GM12878 (cell line): Measurements from ENCODE around the gene MCHR1. TPM values are rescaled to one million over a fixed set of nuclear protein-coding genes. Genes with fewer than 3 reads are reported as not detected.

Experiments
- ATAC-seq: fragments of 200-7000 bp; cut with Tn5 transposase; 3 replicates; pipeline ENCODE4 v1.9.1; 2020; ENCODE audit warnings: mild to moderate bottlenecking, moderate library complexity
- BruUV-seq: library from RNA; stranded (reverse); fragments of 400-500 nt; replicated peaks from 2 replicates; lab custom pipeline; 2021; lab: Mats Ljungman, UMichigan
- CTCF ChIA-PET: fragments of 300-600 bp; sonication (Branson Sonifier 250); formaldehyde crosslinking; extraction: SDS; loops from one replicate; lab custom pipeline; 2021; ENCODE audit warnings: inconsistent platforms; lab: Yijun Ruan, JAX
- POLR2A ChIA-PET: fragments of 350-600 bp; formaldehyde crosslinking; extraction: SDS; loops from one replicate; lab custom pipeline; 2021; ENCODE audit warnings: inconsistent platforms; lab: Charles Lee
- RAD21 ChIA-PET: fragments of 300-600 bp; sonication (Branson Sonifier 250); formaldehyde crosslinking; loops from one replicate; lab custom pipeline; 2023; ENCODE audit warnings: antibody characterized with exemption; ENCODE audit not compliant: unreplicated experiment; lab: Charles Lee
- SMC1A ChIA-PET: fragments of 300-600 bp; sonication (Branson Sonifier 250); formaldehyde crosslinking; loops from one replicate; lab custom pipeline; 2023; ENCODE audit not compliant: unreplicated experiment, uncharacterized antibody; lab: Charles Lee
- DNase-seq: peaks from one replicate; pipeline ENCODE4 v3.0.0-alpha.2; 2011; ENCODE audit warnings: low read depth, low spot score
- FAIRE-seq: peaks from 3 replicates; lab custom pipeline; 2011; peaks lifted over from hg19 to GRCh38; lab: Jason Lieb, UNC
- H2AFZ ChIP-seq: 2 replicates; pipeline ENCODE4 v1.6.0; 2011; ENCODE audit warnings: low read depth, low read length, control low read depth; ENCODE audit not compliant: control insufficient read depth
- H3K27ac ChIP-seq: 2 replicates; pipeline ENCODE4 v1.5.1; 2011; ENCODE audit warnings: control low read depth; ENCODE audit not compliant: control insufficient read depth, insufficient read depth
- H3K27me3 ChIP-seq, 2 experiments: replicated peaks in 1 of 2; 2 replicates each; pipeline versions ENCODE4 v1.6.0 to v1.6.1; 2011; ENCODE audit warnings: low read length in 1 of 2; ENCODE audit not compliant: control insufficient read depth in 2 of 2, insufficient read depth in 2 of 2
- H3K36me3 ChIP-seq, 2 experiments: 2 replicates each; pipeline ENCODE4 v1.5.1; 2011; ENCODE audit warnings: low read length in 1 of 2; ENCODE audit not compliant: control insufficient read depth in 2 of 2, insufficient read depth in 2 of 2
- H3K4me1 ChIP-seq: 2 replicates; pipeline ENCODE4 v1.6.1; 2011; ENCODE audit warnings: mild to moderate bottlenecking, low read length, moderate library complexity, mixed read lengths; ENCODE audit not compliant: control insufficient read depth, insufficient read depth
- H3K4me2 ChIP-seq: 2 replicates; pipeline ENCODE4 v1.6.0; 2011; ENCODE audit warnings: control low read depth; ENCODE audit not compliant: control insufficient read depth, insufficient read depth
- H3K4me3 ChIP-seq: fragments of 200-600 bp; sonication (generic); 2 replicates; pipeline ENCODE4 v1.5.1; 2016
- H3K79me2 ChIP-seq: 2 replicates; pipeline ENCODE4 v1.6.0; 2011; ENCODE audit warnings: low read length; ENCODE audit not compliant: control insufficient read depth, insufficient read depth
- H3K9ac ChIP-seq: 2 replicates; pipeline ENCODE4 v1.8.0; 2011; ENCODE audit warnings: low read length, control low read depth, mixed read lengths; ENCODE audit not compliant: control insufficient read depth, insufficient read depth
- H3K9me3 ChIP-seq: replicated peaks from 3 replicates; pipeline ENCODE4 v1.5.1; 2011; ENCODE audit warnings: mild to moderate bottlenecking, low read length; ENCODE audit not compliant: control insufficient read depth, insufficient read depth
- H4K20me1 ChIP-seq: 2 replicates; pipeline ENCODE4 v1.6.0; 2011; ENCODE audit not compliant: control insufficient read depth, insufficient read depth
- CHD4 ChIP-seq: fragments of 200-600 bp; sonication (generic); IDR thresholded peaks from 2 replicates; pipeline ENCODE4 v1.6.1; 2016; ENCODE audit warnings: mild to moderate bottlenecking
- EED ChIP-seq: sonication (generic); IDR thresholded peaks from 2 replicates; pipeline ENCODE4 v1.6.1; 2016; ENCODE audit warnings: antibody characterized with exemption, low read depth
- FOS ChIP-seq: IDR thresholded peaks from 3 replicates; pipeline ENCODE4 v1.6.1; 2011; ENCODE audit warnings: borderline replicate concordance; ENCODE audit not compliant: insufficient read length; ENCODE audit errors: extremely low read depth
- HDGF ChIP-seq: fragments of 450-650 bp; IDR thresholded peaks from 2 replicates; pipeline ENCODE4 v1.6.1; 2016; ENCODE audit warnings: antibody characterized with exemption
- POLR2AphosphoS5 ChIP-seq: IDR thresholded peaks from 2 replicates; pipeline ENCODE4 v1.6.1; 2011; ENCODE audit warnings: mild to moderate bottlenecking, low read length, inconsistent platforms
- RAD21 ChIP-seq: IDR thresholded peaks from 2 replicates; pipeline ENCODE4 v1.6.1; 2011; ENCODE audit warnings: mild to moderate bottlenecking, low read depth, low read length, moderate library complexity; ENCODE audit not compliant: insufficient read depth
- RELA ChIP-seq: fragments of 450-650 bp; IDR thresholded peaks from 2 replicates; pipeline ENCODE4 v1.8.0; 2014; ENCODE audit warnings: borderline replicate concordance; ENCODE audit not compliant: partially characterized antibody
- TAF1 ChIP-seq: IDR thresholded peaks from 2 replicates; pipeline ENCODE4 v1.6.1; 2011; ENCODE audit warnings: mild to moderate bottlenecking, low read depth, low read length, borderline replicate concordance
- TBL1XR1 ChIP-seq: IDR thresholded peaks from 2 replicates; pipeline ENCODE4 v1.6.1; 2012; ENCODE audit warnings: low read depth, low read length, improper control_type of control experiment
- ZNF24 ChIP-seq: fragments of 450-650 bp; IDR thresholded peaks from 2 replicates; pipeline ENCODE4 v1.6.1; 2017; ENCODE audit warnings: antibody characterized with exemption, mild to moderate bottlenecking
- WGBS: methylation state at CpG from one replicate; pipeline ENCODE4 v1.1.6; 2016; ENCODE audit warnings: low lambda C conversion rate; ENCODE audit not compliant: insufficient replicate concordance, insufficient coverage; ENCODE audit errors: missing lambda C conversion rate; 5-methylcytosine and 5-hydroxymethylcytosine counted together
- in situ Hi-C: fragments of 300-500 bp; cut with MboI; formaldehyde crosslinking; loops from 9 replicates; pipeline ENCODE4 v1.14.3; 2018; ENCODE audit warnings: mixed read lengths
- intact Hi-C: fragments of 100-400 bp; cut with micrococcal nuclease; formaldehyde crosslinking; loops from one replicate; pipeline ENCODE4 v1.14.2; 2022; ENCODE audit not compliant: unreplicated experiment
- polyA plus RNA-seq, 11 experiments: library from polyadenylated mRNA; depleted of rRNA in 4 of 11; unstranded in 6 of 11; stranded (reverse) in 5 of 11; fragments of >200 nt; fragmentation: Nextera tagmentation in 4 of 11; fragmentation: Illumina TruSeq in 1 of 11; extraction: Ambion mirVana in 4 of 11; extraction: Trizol in 1 of 11; gene quantifications; 1 replicate in 1 of 11; 2 replicates in 10 of 11; pipeline versions ENCODE4 v1.2.1 to v1.2.3, GENCODE V29; 2011 to 2016; ENCODE audit warnings: inconsistent platforms in 2 of 11, missing spikeins in 2 of 11, low read depth in 1 of 11
- total RNA-seq, 4 experiments: library from RNA; depleted of rRNA in 3 of 4; stranded (reverse); fragments of >200 nt in 3 of 4; fragmentation: Illumina TruSeq in 1 of 4; extraction: Trizol in 1 of 4; gene quantifications; 2 replicates each; pipeline versions ENCODE4 v1.2.1 to v1.2.3, GENCODE V29; 2013 to 2021
- TF ChIP-seq, protein P1 (sequence below): IDR thresholded peaks from 2 replicates; pipeline ENCODE4 v1.6.1; 2011; ENCODE audit warnings: low read depth, low read length, improper control_type of control experiment, borderline replicate concordance
- TF ChIP-seq, protein P2 (sequence below): fragments of 450-650 bp; formaldehyde crosslinking; IDR thresholded peaks from 2 replicates; pipeline ENCODE4 v1.4.0; 2022; ENCODE audit warnings: mild to moderate bottlenecking, moderate library complexity

MCHR1 gene
- total and polyA plus RNA-seq, 10 of the 15 experiments (the other 5 are each of a cell fraction or from before 2014, with no cell fraction given) = not detected

DNA sequence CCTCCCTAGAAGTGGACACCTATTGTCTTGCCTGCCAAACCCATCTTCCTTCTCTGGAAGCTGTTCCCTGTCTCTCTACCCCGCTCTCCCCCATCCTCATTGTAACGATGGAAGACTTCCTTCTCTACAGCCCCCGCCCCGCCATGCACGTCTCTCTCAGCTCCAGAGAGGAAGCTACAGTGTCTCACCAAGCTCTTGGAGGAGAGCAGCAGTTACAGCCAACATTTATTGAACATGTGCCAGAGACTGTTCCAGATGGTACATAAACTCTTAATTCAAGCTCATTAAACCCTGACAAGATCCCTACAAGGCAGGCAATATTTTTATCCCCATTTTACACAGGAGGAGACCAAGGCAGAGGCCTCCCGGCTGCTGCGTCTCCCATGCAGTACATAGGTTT, 15.1 kb downstream of the MCHR1 start:
- FAIRE-seq = no peak
- SMC1A ChIA-PET = interaction anchor here (1.2 kb wide), 1 partner anchor 11 kb away, joined by 9 read pairs; no protein-coding TSS in a partner anchor
- POLR2A ChIA-PET = interaction anchor here (0.6 kb wide), 1 partner anchor 513 kb away, joined by 3 read pairs; no protein-coding TSS in a partner anchor
- TF ChIP-seq, protein P1, sequence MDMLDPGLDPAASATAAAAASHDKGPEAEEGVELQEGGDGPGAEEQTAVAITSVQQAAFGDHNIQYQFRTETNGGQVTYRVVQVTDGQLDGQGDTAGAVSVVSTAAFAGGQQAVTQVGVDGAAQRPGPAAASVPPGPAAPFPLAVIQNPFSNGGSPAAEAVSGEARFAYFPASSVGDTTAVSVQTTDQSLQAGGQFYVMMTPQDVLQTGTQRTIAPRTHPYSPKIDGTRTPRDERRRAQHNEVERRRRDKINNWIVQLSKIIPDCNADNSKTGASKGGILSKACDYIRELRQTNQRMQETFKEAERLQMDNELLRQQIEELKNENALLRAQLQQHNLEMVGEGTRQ = no peak
- TF ChIP-seq RAD21 = no peak
- Histone ChIP-seq H4K20me1 (no peaks in the 10 kb centered on the region), H3K79me2 (no peaks in the 10 kb centered on the region), H3K27ac (no peak overlapping the region), H3K4me3 (no peak overlapping the region), H3K9me3 (no peaks in the 10 kb centered on the region), H3K9ac (no peak overlapping the region), H3K4me2 (no peak overlapping the region), H2AFZ (no peak overlapping the region), H3K27me3 (no peaks in the 10 kb centered on the region; a peak in 2 of 4 replicates), H3K36me3 (no peaks in the 10 kb centered on the region), H3K4me1 (no peaks in the 10 kb centered on the region)
- 37% methylated on average over 7 of the region's 7 CpGs for WGBS
- BruUV-seq = no TSS peak
- CTCF ChIA-PET = interaction anchor here (1.5 to 1.7 kb wide), 2 partner anchors 12 to 205 kb away, joined by 3 to 4 read pairs; no protein-coding TSS in a partner anchor
- ATAC-seq = no peak
- in situ Hi-C loops = no loop called here
- RAD21 ChIA-PET = no interaction called here
- no peak for DNase-seq
- intact Hi-C loops = no loop called here

DNA sequence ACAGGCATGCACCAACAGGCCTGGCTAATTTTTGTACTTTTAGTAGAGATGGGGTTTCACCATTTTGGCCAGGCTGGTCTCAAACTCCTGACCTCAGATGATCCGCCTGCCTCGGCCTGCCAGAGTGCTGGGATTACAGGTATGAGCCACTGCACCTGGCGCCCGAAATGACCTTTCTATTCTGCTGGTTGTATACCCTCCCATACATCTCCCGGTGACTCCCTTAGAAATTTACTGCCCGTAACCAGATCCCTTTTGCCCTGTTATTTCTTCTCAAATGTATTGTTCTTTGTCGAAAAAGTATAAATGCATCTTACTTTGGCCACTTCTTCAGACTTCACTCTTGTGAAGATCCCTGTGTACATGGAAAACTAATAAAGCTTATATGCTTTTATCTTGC, 22.0 kb downstream of the MCHR1 start:
- H3K36me3 ChIP-seq = no peaks in the 10 kb centered on the region
- DNase-seq (no peak), FAIRE-seq (no peak), ATAC-seq (no peak)
- H3K9me3 ChIP-seq = no peaks in the 10 kb centered on the region; the same call in 2 of the 3 replicates
- 67% methylated on average over 7 of the region's 7 CpGs for WGBS
- ChIA-PET POLR2A (no interaction called here), CTCF (interaction anchor here (1.4 to 2.1 kb wide), 2 partner anchors 18 to 198 kb away, joined by 4 to 9 read pairs; no protein-coding TSS in a partner anchor), SMC1A (interaction anchor here (0.9 to 2.5 kb wide), 3 partner anchors 10 to 18 kb away, joined by 3 to 14 read pairs (median 3); no protein-coding TSS in a partner anchor), RAD21 (no interaction called here)
- H4K20me1 ChIP-seq = no peaks in the 10 kb centered on the region
- no TSS peak for BruUV-seq
- H3K79me2 ChIP-seq = no peaks in the 10 kb centered on the region
- intact Hi-C loops = no loop called here
- H3K27ac ChIP-seq = no peak overlapping the region
- no peak overlapping the region for H3K4me3 ChIP-seq
- H3K4me2 ChIP-seq = no peak overlapping the region
- in situ Hi-C loops = no loop called here
- H3K27me3 ChIP-seq = no peaks in the 10 kb centered on the region
- H3K4me1 ChIP-seq = no peaks in the 10 kb centered on the region
- no peak overlapping the region for H2AFZ ChIP-seq
- no peak overlapping the region for H3K9ac ChIP-seq
- no peak for TF ChIP-seq FOS
- TF ChIP-seq CHD4 = no peak
- TF ChIP-seq TBL1XR1 = no peak
- no peak for TF ChIP-seq ZNF24
- TF ChIP-seq, protein P2, sequence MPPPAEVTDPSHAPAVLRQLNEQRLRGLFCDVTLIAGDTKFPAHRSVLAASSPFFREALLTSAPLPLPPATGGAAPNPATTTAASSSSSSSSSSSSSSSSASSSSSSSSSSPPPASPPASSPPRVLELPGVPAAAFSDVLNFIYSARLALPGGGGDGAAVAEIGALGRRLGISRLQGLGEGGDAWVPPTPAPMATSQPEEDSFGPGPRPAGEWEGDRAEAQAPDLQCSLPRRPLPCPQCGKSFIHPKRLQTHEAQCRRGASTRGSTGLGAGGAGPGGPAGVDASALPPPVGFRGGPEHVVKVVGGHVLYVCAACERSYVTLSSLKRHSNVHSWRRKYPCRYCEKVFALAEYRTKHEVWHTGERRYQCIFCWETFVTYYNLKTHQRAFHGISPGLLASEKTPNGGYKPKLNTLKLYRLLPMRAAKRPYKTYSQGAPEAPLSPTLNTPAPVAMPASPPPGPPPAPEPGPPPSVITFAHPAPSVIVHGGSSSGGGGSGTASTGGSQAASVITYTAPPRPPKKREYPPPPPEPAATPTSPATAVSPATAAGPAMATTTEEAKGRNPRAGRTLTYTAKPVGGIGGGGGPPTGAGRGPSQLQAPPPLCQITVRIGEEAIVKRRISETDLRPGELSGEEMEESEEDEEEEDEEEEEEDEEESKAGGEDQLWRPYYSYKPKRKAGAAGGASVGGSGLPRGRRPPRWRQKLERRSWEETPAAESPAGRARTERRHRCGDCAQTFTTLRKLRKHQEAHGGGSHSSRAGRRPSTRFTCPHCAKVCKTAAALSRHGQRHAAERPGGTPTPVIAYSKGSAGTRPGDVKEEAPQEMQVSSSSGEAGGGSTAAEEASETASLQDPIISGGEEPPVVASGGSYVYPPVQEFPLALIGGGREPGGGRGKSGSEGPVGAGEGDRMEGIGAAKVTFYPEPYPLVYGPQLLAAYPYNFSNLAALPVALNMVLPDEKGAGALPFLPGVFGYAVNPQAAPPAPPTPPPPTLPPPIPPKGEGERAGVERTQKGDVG (CRISPR knock-in tag) = no peak
- no peak for TF ChIP-seq EED
- no peak for TF ChIP-seq HDGF
- no peak for TF ChIP-seq TAF1
- TF ChIP-seq RELA = no peak
- no peak for TF ChIP-seq POLR2AphosphoS5
